IMR-90 (cell line): Measurements from ENCODE around the gene SP140. TPM values are rescaled to one million over a fixed set of nuclear protein-coding genes. Genes with fewer than 3 reads are reported as not detected.

ENCODE experiments used
- ATAC-seq: fragments of 200-7000 bp; cut with Tn5 transposase; 2 replicates; pipeline ENCODE4 v1.9.1; 2020; ENCODE audit warnings: low read depth, mild to moderate bottlenecking, moderate library complexity
- BruUV-seq: library from RNA; stranded (reverse); fragments of 400-500 nt; replicated peaks from 2 replicates; lab custom pipeline; 2021; lab: Mats Ljungman, UMichigan
- CTCF ChIA-PET: fragments of 300-600 bp; formaldehyde crosslinking; extraction: SDS; loops from one replicate; lab custom pipeline; 2021; ENCODE audit warnings: antibody characterized with exemption; lab: Yijun Ruan, JAX
- POLR2A ChIA-PET: fragments of 300-600 bp; sonication (Branson Sonifier 250); formaldehyde crosslinking; loops from one replicate; lab custom pipeline; 2022; ENCODE audit warnings: antibody characterized with exemption; ENCODE audit not compliant: unreplicated experiment; lab: Charles Lee
- DNase-seq: peaks from one replicate; pipeline ENCODE4 v3.0.0; 2013
- H2AFZ ChIP-seq: replicated peaks from 2 replicates; pipeline ENCODE3; 2013; ENCODE audit warnings: low read length, mild to moderate bottlenecking; ENCODE audit not compliant: poor library complexity
- H2AK5ac ChIP-seq: 2 replicates; pipeline ENCODE4 v1.6.1; 2013; ENCODE audit warnings: low read depth, low read length, inconsistent platforms
- H2AK9ac ChIP-seq: replicated peaks from 2 replicates; pipeline ENCODE3; 2013; ENCODE audit warnings: mild to moderate bottlenecking, low read depth, low read length, moderate library complexity; ENCODE audit not compliant: poor library complexity
- H2BK120ac ChIP-seq: 2 replicates; pipeline ENCODE4 v1.6.1; 2013; ENCODE audit warnings: low read depth, low read length, inconsistent platforms
- H2BK15ac ChIP-seq: 3 replicates; pipeline ENCODE4 v1.6.1; 2013; ENCODE audit warnings: low read depth, low read length, inconsistent platforms
- H2BK20ac ChIP-seq: 2 replicates; pipeline ENCODE4 v1.6.1; 2013; ENCODE audit warnings: low read depth, mild to moderate bottlenecking, inconsistent platforms, low read length, moderate library complexity
- H2BK5ac ChIP-seq: 2 replicates; pipeline ENCODE4 v1.6.1; 2013; ENCODE audit warnings: mild to moderate bottlenecking, low read depth, low read length, inconsistent platforms; ENCODE audit not compliant: poor library complexity, severe bottlenecking
- H3K14ac ChIP-seq: replicated peaks from 2 replicates; pipeline ENCODE4 v1.6.1; 2013; ENCODE audit warnings: low read depth, low read length, inconsistent platforms
- H3K18ac ChIP-seq: 2 replicates; pipeline ENCODE4 v1.6.1; 2013; ENCODE audit warnings: low read depth, low read length, control low read depth
- H3K23ac ChIP-seq: 2 replicates; pipeline ENCODE4 v1.6.1; 2013; ENCODE audit warnings: low read depth, low read length, inconsistent platforms
- H3K27ac ChIP-seq: 2 replicates; pipeline ENCODE4 v1.5.1; 2013; ENCODE audit warnings: mild to moderate bottlenecking, control low read depth, low read length; ENCODE audit not compliant: insufficient read depth
- H3K27me3 ChIP-seq: 2 replicates; pipeline ENCODE4 v1.6.1; 2013; ENCODE audit warnings: low read length; ENCODE audit not compliant: control insufficient read depth, insufficient read depth
- H3K36me3 ChIP-seq: 2 replicates; pipeline ENCODE4 v1.6.1; 2013; ENCODE audit warnings: low read length, mixed read lengths; ENCODE audit not compliant: control insufficient read depth, insufficient read depth
- H3K4ac ChIP-seq: 2 replicates; pipeline ENCODE4 v1.6.1; 2013; ENCODE audit warnings: low read depth, low read length, inconsistent platforms
- H3K4me1 ChIP-seq: 2 replicates; pipeline ENCODE4 v1.6.1; 2013; ENCODE audit warnings: low read length, mixed read lengths; ENCODE audit not compliant: control insufficient read depth, insufficient read depth
- H3K4me2 ChIP-seq: 2 replicates; pipeline ENCODE4 v1.6.1; 2013; ENCODE audit warnings: low read depth, mild to moderate bottlenecking, control low read depth, low read length, moderate library complexity
- H3K4me3 ChIP-seq: 2 replicates; pipeline ENCODE4 v1.5.1; 2013; ENCODE audit warnings: low read depth, mild to moderate bottlenecking, control low read depth, low read length, moderate library complexity; ENCODE audit not compliant: insufficient read depth
- H3K56ac ChIP-seq: 2 replicates; pipeline ENCODE4 v1.6.1; 2013; ENCODE audit warnings: low read length, inconsistent platforms; ENCODE audit not compliant: insufficient read depth; ENCODE audit errors: extremely low read depth
- H3K79me1 ChIP-seq, 2 experiments: 2 replicates each; pipeline ENCODE4 v1.6.1; 2013; ENCODE audit warnings: low read length in 2 of 2, inconsistent platforms in 1 of 2, low read depth in 1 of 2
- H3K9ac ChIP-seq: 2 replicates; pipeline ENCODE4 v1.6.1; 2013; ENCODE audit warnings: low read depth, low read length, control low read depth
- H3K9me1 ChIP-seq: 2 replicates; pipeline ENCODE4 v1.6.1; 2013; ENCODE audit warnings: low read length, inconsistent platforms; ENCODE audit not compliant: insufficient read depth
- H3K9me3 ChIP-seq: 2 replicates; pipeline ENCODE4 v1.6.1; 2013; ENCODE audit warnings: low read length; ENCODE audit not compliant: control insufficient read depth, insufficient read depth
- H4K20me1 ChIP-seq: 2 replicates; pipeline ENCODE4 v1.6.1; 2013; ENCODE audit warnings: low read length, inconsistent platforms; ENCODE audit not compliant: insufficient read depth
- H4K5ac ChIP-seq: 2 replicates; pipeline ENCODE4 v1.6.1; 2013; ENCODE audit warnings: mild to moderate bottlenecking, low read depth, low read length, control low read depth
- H4K8ac ChIP-seq, 2 experiments: 2 replicates each; pipeline ENCODE4 v1.6.1; 2013; ENCODE audit warnings: low read depth in 2 of 2, low read length in 2 of 2, control low read depth in 1 of 2, inconsistent platforms in 1 of 2
- H4K91ac ChIP-seq: 2 replicates; pipeline ENCODE4 v1.6.1; 2013; ENCODE audit warnings: low read depth, low read length, inconsistent platforms; ENCODE audit not compliant: insufficient read depth
- MAFK ChIP-seq: IDR thresholded peaks from 2 replicates; pipeline ENCODE4 v1.6.1; 2012; ENCODE audit warnings: low read depth, low read length, improper control_type of control experiment
- MXI1 ChIP-seq: IDR thresholded peaks from 2 replicates; pipeline ENCODE4 v1.6.1; 2012; ENCODE audit warnings: low read depth, mild to moderate bottlenecking, low read length, moderate library complexity, borderline replicate concordance
- RCOR1 ChIP-seq: IDR thresholded peaks from 2 replicates; pipeline ENCODE4 v1.6.1; 2012; ENCODE audit warnings: mild to moderate bottlenecking, low read length, improper control_type of control experiment; ENCODE audit not compliant: insufficient replicate concordance
- USF2 ChIP-seq: fragments of 150-350 bp; IDR thresholded peaks from 2 replicates; pipeline ENCODE4 v1.6.1; 2017; ENCODE audit warnings: mild to moderate bottlenecking, antibody characterized with exemption, low read length, low read depth
- WGBS, 2 experiments: methylation state at CpG; one replicate each; pipeline versions ENCODE4 v1.1.5 to v1.1.7; 2013; ENCODE audit warnings: missing lambda C conversion rate in 2 of 2; ENCODE audit not compliant: insufficient read length in 1 of 2; ENCODE audit errors: extremely low coverage in 2 of 2; 5-methylcytosine and 5-hydroxymethylcytosine counted together
- dilution Hi-C: fragments of 300-500 bp; cut with HindIII; formaldehyde crosslinking; loops from one replicate; pipeline ENCODE4 v1.14.3; 2018; ENCODE audit warnings: low sequenced_read_pairs; ENCODE audit not compliant: unreplicated experiment
- in situ Hi-C: fragments of 300-500 bp; cut with MboI; formaldehyde crosslinking; loops from 3 replicates; pipeline ENCODE4 v1.14.3; 2019; ENCODE audit warnings: low sequenced_read_pairs, inconsistent platforms, mixed read lengths
- intact Hi-C: fragments of 100-400 bp; cut with micrococcal nuclease; formaldehyde crosslinking; loops from 2 replicates; pipeline ENCODE4 v1.10.0; 2022
- polyA plus RNA-seq, 3 experiments: library from polyadenylated mRNA; depleted of rRNA; stranded (reverse); fragments of >200 nt; gene quantifications; 2 replicates each; pipeline ENCODE4 v1.2.3, GENCODE V29; 2012; ENCODE audit warnings: low replicate concordance in 1 of 3
- total RNA-seq: library from RNA; depleted of rRNA; stranded (reverse); fragments of >200 nt; gene quantifications from 2 replicates; pipeline ENCODE4 v1.2.3, GENCODE V29; 2012
- TF ChIP-seq, protein P1 (sequence below): conservative IDR thresholded peaks from 2 replicates; pipeline ENCODE4 v1.5.1; 2012; ENCODE audit warnings: mild to moderate bottlenecking, low read depth, low read length, improper control_type of control experiment

The SP140 gene
- total and polyA plus RNA-seq, 2 of the 4 experiments (the other 2 are of a cell fraction): 1.4 TPM

DNA sequence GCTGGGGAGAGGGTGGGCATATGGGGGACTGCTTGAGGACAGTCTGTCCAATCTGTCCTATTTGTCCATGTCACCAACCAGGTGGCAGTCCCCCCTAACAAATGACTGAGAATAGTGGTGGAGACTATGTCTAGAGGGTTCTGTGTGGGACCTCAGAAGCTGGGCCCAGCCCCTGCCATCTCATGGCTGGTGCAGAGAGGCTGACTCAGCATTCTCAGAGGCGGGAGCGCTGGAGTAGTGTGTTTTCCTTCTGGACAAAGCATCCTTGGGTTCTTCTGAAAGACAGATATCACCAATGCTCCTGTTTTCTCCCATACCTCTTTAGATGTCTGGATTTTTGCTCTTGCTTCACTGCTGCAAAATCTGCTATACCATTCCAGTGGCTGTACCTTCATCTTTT is 57.4 kb downstream of the SP140 start:
- Histone ChIP-seq H2AK5ac (no peak overlapping the region), H3K4me3 (no peak overlapping the region), H2BK20ac (no peak overlapping the region), H3K4me1 (no peaks in the 10 kb centered on the region), H4K91ac (no peak overlapping the region), H2BK5ac (no peak overlapping the region), H4K8ac (no peak overlapping the region), H3K56ac (no peak overlapping the region), H2BK15ac (no peak overlapping the region), H3K9me3 (no peaks in the 10 kb centered on the region), H3K9ac (no peak overlapping the region), H3K27me3 (no peaks in the 10 kb centered on the region), H3K36me3 (no peaks in the 10 kb centered on the region), H2AK9ac (no peak overlapping the region), H4K5ac (no peak overlapping the region), H3K9me1 (no peaks in the 10 kb centered on the region), H3K14ac (no peak overlapping the region), H3K4ac (no peak overlapping the region), H3K18ac (no peak overlapping the region), H4K20me1 (no peaks in the 10 kb centered on the region), H3K23ac (no peak overlapping the region), H2AFZ (no peak overlapping the region), H3K4me2 (no peak overlapping the region), H3K27ac (no peak overlapping the region), H2BK120ac (no peak overlapping the region), H3K79me1 (no peaks in the 10 kb centered on the region)
- 80% methylated on average over 1 of the region's 2 CpGs; no CpG with 5 or more reads in 1 of the 2 experiments for WGBS, 2 experiments
- ChIA-PET CTCF (no interaction called here), POLR2A (no interaction called here)
- dilution Hi-C loops (no loop called here), intact Hi-C loops (loop anchor here (5.0 kb wide), 1 partner anchor 84 kb away; no protein-coding TSS in a partner anchor), in situ Hi-C loops (no loop called here)
- BruUV-seq: no TSS peak
- DNase-seq (no peak), ATAC-seq (no peak)
- TF ChIP-seq MAFK (peak; percentile 71), RCOR1 (no peak), MXI1 (no peak), USF2 (no peak)
- TF ChIP-seq, protein P1, sequence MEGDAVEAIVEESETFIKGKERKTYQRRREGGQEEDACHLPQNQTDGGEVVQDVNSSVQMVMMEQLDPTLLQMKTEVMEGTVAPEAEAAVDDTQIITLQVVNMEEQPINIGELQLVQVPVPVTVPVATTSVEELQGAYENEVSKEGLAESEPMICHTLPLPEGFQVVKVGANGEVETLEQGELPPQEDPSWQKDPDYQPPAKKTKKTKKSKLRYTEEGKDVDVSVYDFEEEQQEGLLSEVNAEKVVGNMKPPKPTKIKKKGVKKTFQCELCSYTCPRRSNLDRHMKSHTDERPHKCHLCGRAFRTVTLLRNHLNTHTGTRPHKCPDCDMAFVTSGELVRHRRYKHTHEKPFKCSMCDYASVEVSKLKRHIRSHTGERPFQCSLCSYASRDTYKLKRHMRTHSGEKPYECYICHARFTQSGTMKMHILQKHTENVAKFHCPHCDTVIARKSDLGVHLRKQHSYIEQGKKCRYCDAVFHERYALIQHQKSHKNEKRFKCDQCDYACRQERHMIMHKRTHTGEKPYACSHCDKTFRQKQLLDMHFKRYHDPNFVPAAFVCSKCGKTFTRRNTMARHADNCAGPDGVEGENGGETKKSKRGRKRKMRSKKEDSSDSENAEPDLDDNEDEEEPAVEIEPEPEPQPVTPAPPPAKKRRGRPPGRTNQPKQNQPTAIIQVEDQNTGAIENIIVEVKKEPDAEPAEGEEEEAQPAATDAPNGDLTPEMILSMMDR: no peak
